NCI-H146 treated with DMSO at 0.1 percent for 48 hours (cell line): ENCODE results near the gene DKK1.
"Not testable (repeated sequence)": the region's sequence is repeated elsewhere in the genome, so short reads cannot be mapped to it uniquely, and the experiment has no call there.

ENCODE experiments used
- DNase-seq: peaks from one replicate; lab custom pipeline; 2025; ENCODE audit not compliant: unreplicated experiment; lab: John Stamatoyannopoulos, UW

DKK1 gene

DNA sequence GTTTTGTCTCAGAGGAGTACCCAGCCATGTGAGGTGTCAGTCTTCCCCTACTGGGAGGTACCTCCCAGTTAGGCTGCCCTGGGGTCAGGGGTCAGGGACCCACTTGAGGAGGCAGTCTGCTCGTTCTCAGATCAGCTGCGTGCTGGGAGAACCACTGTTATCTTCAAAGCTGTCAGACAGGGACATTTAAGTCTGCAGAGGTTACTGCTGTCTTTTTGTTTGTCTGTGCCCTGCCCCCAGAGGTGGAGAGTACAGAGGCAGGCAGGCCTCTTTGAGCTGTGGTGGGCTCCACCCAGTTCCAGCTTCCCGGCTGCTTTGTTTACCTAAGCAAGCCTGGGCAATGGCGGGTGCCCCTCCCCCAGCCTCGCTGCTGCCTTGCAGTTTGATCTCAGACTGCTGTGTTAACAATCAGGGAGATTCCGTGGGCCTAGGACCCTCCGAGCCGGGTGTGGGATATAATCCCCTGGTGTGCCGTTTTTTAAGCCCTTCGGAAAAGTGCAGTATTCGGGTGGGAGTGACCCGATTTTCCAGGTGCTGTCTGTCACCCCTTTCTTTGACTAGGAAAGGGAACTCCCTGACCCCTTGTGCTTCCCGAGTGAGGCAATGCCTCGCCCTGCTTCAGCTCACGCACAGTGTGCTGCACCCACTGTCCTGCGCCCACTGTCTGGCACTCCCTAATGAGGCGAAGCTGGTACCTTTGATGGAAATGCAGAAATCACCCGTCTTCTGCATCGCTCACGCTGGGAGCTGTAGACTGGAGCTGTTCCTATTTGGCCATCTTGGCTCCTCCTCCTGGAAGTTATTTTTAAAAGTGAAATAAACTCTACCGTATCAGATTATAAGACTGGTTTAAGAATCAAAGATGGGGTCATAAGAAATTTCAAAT lies 51.7 kb downstream of the DKK1 start:
- DNase-seq: not testable (repeated sequence)
